ENCODE measurements around the gene FNDC11. TPM values are rescaled to one million over a fixed set of nuclear protein-coding genes. Genes with fewer than 3 reads are reported as not detected.

FNDC11 gene
- 0.22 and 0.26 TPM in 2 replicates for total RNA-seq

DNA sequence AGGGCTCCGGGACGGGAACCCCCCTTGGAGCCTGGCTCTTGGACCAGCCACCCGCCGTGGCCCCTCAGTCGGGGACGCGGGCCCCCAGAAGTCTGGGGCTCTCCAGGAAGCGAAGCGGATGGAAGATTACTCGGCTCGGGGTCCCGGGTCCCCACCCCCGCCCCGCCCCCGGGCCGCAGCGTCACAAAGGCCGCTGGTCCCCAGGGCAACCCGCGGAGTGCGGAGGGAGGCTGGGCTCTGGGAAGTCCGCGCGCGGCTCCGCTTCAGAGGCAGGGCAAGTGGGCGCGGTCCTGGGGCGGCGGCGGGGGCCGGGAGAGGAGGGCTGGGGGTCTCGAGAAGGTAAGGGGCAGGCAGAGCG, at the start of gene FNDC11:
Gene FNDC11, plus strand, starts transcription at position 227 of the 358 bp plus-strand sequence. CDS start 1,505 bp downstream, outside the sequence.

DNA sequence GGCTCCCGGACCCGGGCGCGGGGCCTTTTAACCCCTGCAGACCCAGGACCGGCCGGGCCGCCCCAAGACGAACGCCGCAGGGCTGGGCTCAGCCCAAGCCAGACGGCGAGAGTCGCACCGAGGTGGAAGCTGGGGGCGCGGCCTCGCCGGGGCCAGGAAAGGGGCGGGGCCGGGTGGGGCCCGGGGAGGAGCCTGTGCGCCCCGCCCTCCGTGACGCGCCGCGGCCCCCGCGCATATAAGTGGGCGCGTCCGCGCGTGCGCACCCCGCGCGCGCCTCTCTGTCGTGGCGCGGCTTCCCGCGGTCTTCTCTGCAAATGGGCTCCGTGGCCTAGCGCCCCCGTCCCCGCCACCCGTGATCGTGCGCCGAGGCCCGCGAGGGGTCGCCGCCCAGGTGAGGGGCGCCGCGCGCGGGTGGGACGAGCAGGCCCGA, 33.4 kb upstream of the FNDC11 start, which contains the start of gene PPDPF:
Gene PPDPF, plus strand, starts transcription at position 262 of the 430 bp plus-strand sequence. CDS start 544 bp downstream, outside the sequence.

DNA sequence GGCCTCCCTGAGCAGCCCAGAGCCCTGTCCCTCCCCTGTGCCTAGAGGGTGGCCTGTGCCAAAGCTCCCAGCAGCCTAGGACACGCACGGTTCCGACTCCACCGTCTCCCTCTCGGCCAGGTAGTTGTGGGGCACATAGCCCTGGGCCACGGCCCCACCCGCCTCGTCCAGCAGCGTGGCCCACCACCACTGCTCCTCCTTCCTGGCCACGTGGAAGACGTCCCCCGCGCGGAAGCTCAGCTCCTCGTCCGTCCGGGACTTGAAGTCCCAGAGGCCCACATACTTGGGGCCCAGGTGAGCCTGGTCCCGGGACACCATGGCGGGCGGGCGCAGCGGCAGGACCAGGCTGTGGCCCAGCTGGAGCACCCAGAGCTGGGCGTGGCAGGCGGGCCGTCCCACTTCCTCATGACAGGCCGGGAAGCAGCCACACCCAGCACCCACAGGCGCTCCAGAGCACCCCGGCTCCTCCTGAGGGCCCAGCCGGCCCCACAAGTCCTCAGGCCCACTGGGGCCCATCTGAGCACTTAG, 16.9 kb upstream of the FNDC11 start, which contains the start of gene PTK6:
Gene PTK6, minus strand, starts transcription at position 380 of the 528 bp plus-strand sequence. Its CDS starts 62 bp downstream, at position 318.

GRCh38 chr20:63547725-63548480, 6.1 kb upstream of the FNDC11 start, which contains the start of gene SRMS:
Gene SRMS, minus strand, starts transcription at chr20:63547749. Its CDS starts 286 bp downstream, at chr20:63547463.

GRCh38 chr20:63574156-63574828, 20.3 kb downstream of the FNDC11 start, which contains the start of gene HELZ2:
Gene HELZ2, minus strand, starts transcription at chr20:63574239. Its CDS starts 1,854 bp downstream, at chr20:63572385.

Other genes with a start within 250 kb of the FNDC11 start
- gene CHRNA4, start 192.8 kb upstream of the FNDC11 start, total RNA-seq: not detected in 2 replicates
- gene KCNQ2, start 81.5 kb upstream of the FNDC11 start, total RNA-seq: under 0.01 TPM in 1 of 2 replicates, not detected in the other
- gene EEF1A2, start 55.1 kb upstream of the FNDC11 start, total RNA-seq: 0.13 TPM in 1 of 2 replicates, not detected in the other
- 114 and 116 TPM in 2 replicates for gene PPDPF, start 33.4 kb upstream of the FNDC11 start, total RNA-seq
- 0.11 and 0.13 TPM in 2 replicates for gene PTK6, start 16.8 kb upstream of the FNDC11 start, total RNA-seq
- not detected in 2 replicates for gene SRMS, start 6.4 kb upstream of the FNDC11 start, total RNA-seq
- gene HELZ2, start 20.1 kb downstream of the FNDC11 start, total RNA-seq: 23.5 and 30.4 TPM in 2 replicates
- gene GMEB2, start 72.9 kb downstream of the FNDC11 start, total RNA-seq: 8.6 and 9.0 TPM in 2 replicates
- gene STMN3, start 99.3 kb downstream of the FNDC11 start, total RNA-seq: 9.8 and 11.6 TPM in 2 replicates
- 11.0 and 12.2 TPM in 2 replicates for gene RTEL1, start 104.2 kb downstream of the FNDC11 start, total RNA-seq
- gene TNFRSF6B, start 142.5 kb downstream of the FNDC11 start, total RNA-seq: 2.9 and 5.4 TPM in 2 replicates
- gene ARFRP1, start 153.8 kb downstream of the FNDC11 start, total RNA-seq: 23.0 and 23.5 TPM in 2 replicates
- 14.5 and 15.0 TPM in 2 replicates for gene ZGPAT, start 153.9 kb downstream of the FNDC11 start, total RNA-seq
- 1.3 and 1.6 TPM in 2 replicates for gene LIME1, start 182.5 kb downstream of the FNDC11 start, total RNA-seq
- 33.6 and 34.5 TPM in 2 replicates for gene SLC2A4RG, start 185.6 kb downstream of the FNDC11 start, total RNA-seq

Data from articular chondrocyte of knee joint (primary cell).